Activated CD4-positive, alpha-beta T cell treated with anti-CD3 and anti-CD28 coated beads, Interleukin-2, amount 10 ng/mL, durations not matched to agents 7 days and 5 days (primary cell): ENCODE results near the gene TULP1. TPM values are rescaled to one million over a fixed set of nuclear protein-coding genes. Genes with fewer than 3 reads are reported as not detected.
"Not testable (repeated sequence)": the region's sequence is repeated elsewhere in the genome, so short reads cannot be mapped to it uniquely, and the experiment has no call there.

ENCODE experiments used
- CTCF ChIA-PET: fragments of 350-600 bp; sonication (Branson Sonifier 250); formaldehyde crosslinking; loops from one replicate; lab custom pipeline; 2021; ENCODE audit warnings: antibody characterized with exemption; lab: Charles Lee
- POLR2A ChIA-PET: fragments of 350-600 bp; sonication (Branson Sonifier 250); formaldehyde crosslinking; loops from one replicate; lab custom pipeline; 2021; ENCODE audit warnings: antibody characterized with exemption; lab: Charles Lee
- DNase-seq: peaks from one replicate; pipeline ENCODE4 v3.0.0-alpha.2; 2020
- H3K27ac Mint-ChIP-seq: one replicate; pipeline ENCODE4 v1.8.0; 2021; ENCODE audit warnings: mild to moderate bottlenecking, moderate library complexity, mixed read lengths
- H3K27me3 Mint-ChIP-seq: one replicate; pipeline ENCODE4 v1.8.0; 2021; ENCODE audit warnings: mixed read lengths
- H3K36me3 Mint-ChIP-seq: one replicate; pipeline ENCODE4 v1.8.0; 2021; ENCODE audit warnings: low read depth, mixed read lengths
- H3K4me1 Mint-ChIP-seq: one replicate; pipeline ENCODE4 v1.8.0; 2021; ENCODE audit warnings: mixed read lengths
- H3K4me3 Mint-ChIP-seq: one replicate; pipeline ENCODE4 v1.8.0; 2021; ENCODE audit warnings: mild to moderate bottlenecking, moderate library complexity, mixed read lengths
- H3K9me3 Mint-ChIP-seq: one replicate; pipeline ENCODE4 v1.8.0; 2021; ENCODE audit warnings: mixed read lengths
- total RNA-seq, 2 experiments: library from RNA; stranded (reverse); gene quantifications; one replicate each; pipeline ENCODE4 v1.2.3, GENCODE V29; 2021

TULP1 gene
- total RNA-seq, 2 experiments from 2014 or later: not detected

DNA sequence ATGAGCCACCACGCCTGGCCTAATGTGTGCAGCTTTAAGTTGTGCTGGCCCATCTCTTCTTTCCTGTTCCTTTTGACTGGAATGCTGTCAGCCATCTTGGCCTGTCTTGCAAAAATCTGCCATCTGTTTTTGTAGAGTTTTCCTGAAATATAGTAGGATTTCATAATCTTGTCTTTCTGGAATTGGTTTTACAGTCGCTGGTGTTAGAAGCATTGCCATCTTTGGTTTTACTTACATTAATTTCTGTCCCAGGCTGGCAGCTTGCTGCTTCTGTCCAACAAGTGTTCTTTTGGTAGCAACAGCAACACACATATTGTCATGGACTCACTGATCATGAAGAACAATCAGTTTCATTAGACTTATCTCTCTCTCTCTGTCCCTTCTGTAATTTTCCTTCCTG lies 29.1 kb upstream of the TULP1 start:
- no peak for DNase-seq
- H3K27ac Mint-ChIP-seq: no peak overlapping the region
- ChIA-PET POLR2A (interaction anchor here (0.7 kb wide), 1 partner anchor 9 kb away, joined by 3 read pairs; no protein-coding TSS in a partner anchor), CTCF (interaction anchor here (0.6 to 4.3 kb wide), 4 partner anchors 10 to 388 kb away, joined by 3 to 15 read pairs (median 6); no protein-coding TSS in a partner anchor)
- H3K9me3 Mint-ChIP-seq: peaks cover 7% of the 10 kb centered on the region
- no peaks in the 10 kb centered on the region for H3K27me3 Mint-ChIP-seq
- H3K4me3 Mint-ChIP-seq: no peak overlapping the region
- no peaks in the 10 kb centered on the region for H3K36me3 Mint-ChIP-seq
- H3K4me1 Mint-ChIP-seq: peaks cover 4% of the 10 kb centered on the region

DNA sequence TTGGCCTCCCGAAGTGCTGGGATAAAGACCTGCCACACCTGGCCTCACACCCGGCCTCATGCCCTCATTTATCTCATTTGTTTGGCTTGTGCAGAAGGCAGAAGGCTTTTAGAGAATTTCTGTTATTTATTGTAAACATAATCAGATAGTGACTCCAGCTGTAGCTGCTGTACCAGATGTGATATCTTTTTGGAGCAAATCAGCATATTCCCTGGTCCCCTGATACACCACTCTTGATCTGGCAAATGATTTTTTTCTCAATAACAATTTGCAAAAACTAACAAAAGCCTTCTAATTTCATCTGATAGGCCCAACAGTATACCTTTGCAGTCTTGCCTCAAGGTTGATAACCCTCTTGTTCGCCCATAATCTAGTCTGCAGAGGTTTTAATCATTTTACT lies 26.5 kb upstream of the TULP1 start:
- no peaks in the 10 kb centered on the region for H3K36me3 Mint-ChIP-seq
- CTCF ChIA-PET: interaction anchor here (2.4 to 4.3 kb wide), 2 partner anchors 7 to 13 kb away, joined by 9 to 15 read pairs; no protein-coding TSS in a partner anchor
- no peak overlapping the region for H3K27ac Mint-ChIP-seq
- peaks cover 9% of the 10 kb centered on the region for H3K4me1 Mint-ChIP-seq
- H3K27me3 Mint-ChIP-seq: peaks cover 3% of the 10 kb centered on the region
- H3K9me3 Mint-ChIP-seq: peaks cover 7% of the 10 kb centered on the region
- POLR2A ChIA-PET: no interaction called here
- no peak for DNase-seq
- no peak overlapping the region for H3K4me3 Mint-ChIP-seq

DNA sequence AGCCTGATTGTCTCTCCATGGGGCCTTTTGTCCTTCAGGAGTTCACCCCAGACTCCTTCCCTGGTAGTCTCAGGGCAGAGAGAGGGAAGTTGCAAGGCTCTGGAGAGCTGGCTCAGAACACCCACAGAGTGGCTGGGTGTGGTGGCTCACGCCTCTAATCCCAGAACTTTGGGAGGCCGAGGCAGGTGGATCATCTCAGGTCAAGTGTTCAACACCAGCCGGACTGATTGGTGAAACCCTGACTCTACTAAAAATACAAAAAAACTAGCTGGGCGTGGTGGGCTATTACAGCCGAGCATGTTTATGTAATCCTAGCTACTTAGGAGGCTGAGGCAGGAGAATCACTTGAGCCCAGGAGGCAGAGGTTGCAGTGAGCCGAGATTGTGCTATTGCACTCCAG lies 23.2 kb upstream of the TULP1 start:
- H3K4me3 Mint-ChIP-seq, POLR2A ChIA-PET, CTCF ChIA-PET: not testable (repeated sequence)

DNA sequence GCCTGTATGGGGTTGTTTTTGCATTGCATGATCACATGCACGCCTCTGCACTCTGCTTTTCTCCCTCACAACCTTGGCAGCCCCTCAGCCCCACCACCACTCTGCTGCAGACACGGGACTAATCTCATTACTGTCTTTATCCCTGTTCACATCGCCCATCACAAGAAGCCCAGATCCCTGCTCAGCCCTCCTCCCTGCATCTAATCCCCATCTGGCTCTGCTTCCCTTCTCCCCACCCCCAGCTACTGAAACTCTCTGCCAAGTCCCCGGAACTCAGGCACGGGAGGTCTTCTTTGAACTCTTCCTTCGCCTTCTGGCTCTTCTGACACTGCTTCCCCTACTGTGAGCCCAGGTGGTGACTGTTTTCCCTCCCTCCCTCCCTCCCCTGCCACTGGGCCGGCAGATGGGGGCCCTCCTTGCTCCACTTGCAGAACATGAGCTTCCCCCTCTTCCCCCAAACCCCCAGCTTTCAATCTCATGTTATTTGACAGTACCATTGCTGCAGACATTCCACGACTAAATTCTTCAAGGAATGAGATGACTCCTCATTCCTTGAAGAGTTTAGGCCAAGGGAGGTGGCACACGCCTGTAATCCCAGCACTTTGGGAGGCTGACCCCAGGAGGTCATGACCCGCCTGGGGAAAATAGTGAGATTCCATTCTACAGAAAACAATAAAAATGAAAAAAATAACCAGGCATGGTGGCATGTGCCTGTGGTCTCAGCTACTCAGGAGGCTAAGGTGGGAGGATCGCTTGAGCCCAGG lies 21.9 kb upstream of the TULP1 start:
- POLR2A ChIA-PET: no interaction called here
- no peaks in the 10 kb centered on the region for H3K9me3 Mint-ChIP-seq
- H3K4me3 Mint-ChIP-seq: no peak overlapping the region
- H3K4me1 Mint-ChIP-seq: peaks cover 5% of the 10 kb centered on the region
- DNase-seq: no peak
- CTCF ChIA-PET: interaction anchor here (2.4 kb wide), 1 partner anchor 11 kb away, joined by 16 read pairs; no protein-coding TSS in a partner anchor
- H3K36me3 Mint-ChIP-seq: no peaks in the 10 kb centered on the region
- H3K27me3 Mint-ChIP-seq: peaks cover 7% of the 10 kb centered on the region
- no peak overlapping the region for H3K27ac Mint-ChIP-seq

More for the DNA sequence above, 23.2 kb upstream of the TULP1 start:
- not testable (repeated sequence) for H3K27ac Mint-ChIP-seq, H3K9me3 Mint-ChIP-seq, H3K4me1 Mint-ChIP-seq, H3K36me3 Mint-ChIP-seq, H3K27me3 Mint-ChIP-seq, DNase-seq

DNA sequence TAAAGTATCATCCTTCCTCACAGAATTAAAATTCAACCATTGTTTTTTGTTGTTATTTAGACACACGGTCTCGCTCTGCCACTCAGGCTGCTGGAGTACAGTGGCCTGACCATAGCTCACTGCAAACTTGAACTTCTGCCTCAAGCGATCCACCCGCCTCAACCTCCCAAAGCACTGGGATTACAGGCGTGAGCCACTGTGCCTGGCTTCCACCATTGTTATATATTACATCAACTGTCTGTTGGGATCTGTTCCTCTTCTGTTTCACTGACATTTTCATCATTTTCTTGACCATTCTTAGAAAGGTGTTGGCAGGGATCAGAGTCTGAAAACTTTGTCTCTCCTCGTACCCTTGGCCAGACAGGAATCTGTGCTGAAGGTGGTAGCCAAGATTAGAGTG lies 21.3 kb upstream of the TULP1 start:
- no peak for DNase-seq
- Mint-ChIP-seq H3K27me3 (peaks cover 7% of the 10 kb centered on the region), H3K36me3 (no peaks in the 10 kb centered on the region), H3K27ac (no peak overlapping the region), H3K4me1 (peaks cover 5% of the 10 kb centered on the region), H3K9me3 (no peaks in the 10 kb centered on the region), H3K4me3 (no peak overlapping the region)
- ChIA-PET POLR2A (no interaction called here), CTCF (interaction anchor here (0.7 to 2.4 kb wide), 2 partner anchors 11 to 13 kb away, joined by 3 to 16 read pairs; no protein-coding TSS in a partner anchor)

DNA sequence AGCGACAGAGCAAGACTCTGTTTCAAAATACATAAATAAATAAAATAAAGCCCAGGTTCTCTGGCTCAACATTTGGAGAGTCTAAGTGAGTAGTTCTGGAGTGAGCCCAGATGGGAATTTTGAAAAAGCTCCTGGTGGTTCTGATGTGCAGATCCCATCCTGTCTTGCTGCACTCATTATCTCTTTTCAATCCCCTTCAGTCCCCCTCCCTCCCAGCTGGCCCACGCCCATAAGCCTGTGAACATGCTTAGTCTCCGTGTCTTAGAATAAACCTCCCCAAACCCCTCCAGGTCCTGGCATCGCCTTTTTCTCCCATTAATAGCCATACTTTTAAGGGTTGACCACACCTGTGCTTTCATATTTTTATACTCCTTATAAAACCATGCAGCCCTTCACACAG lies 19.4 kb upstream of the TULP1 start:
- Mint-ChIP-seq H3K4me3 (no peak overlapping the region), H3K4me1 (peaks cover 5% of the 10 kb centered on the region), H3K9me3 (no peaks in the 10 kb centered on the region), H3K27ac (no peak overlapping the region), H3K27me3 (peaks cover 10% of the 10 kb centered on the region), H3K36me3 (no peaks in the 10 kb centered on the region)
- no peak for DNase-seq
- POLR2A ChIA-PET: no interaction called here
- CTCF ChIA-PET: interaction anchor here (0.6 to 2.6 kb wide), 5 partner anchors 8 to 220 kb away, joined by 3 to 16 read pairs (median 4); no protein-coding TSS in a partner anchor

DNA sequence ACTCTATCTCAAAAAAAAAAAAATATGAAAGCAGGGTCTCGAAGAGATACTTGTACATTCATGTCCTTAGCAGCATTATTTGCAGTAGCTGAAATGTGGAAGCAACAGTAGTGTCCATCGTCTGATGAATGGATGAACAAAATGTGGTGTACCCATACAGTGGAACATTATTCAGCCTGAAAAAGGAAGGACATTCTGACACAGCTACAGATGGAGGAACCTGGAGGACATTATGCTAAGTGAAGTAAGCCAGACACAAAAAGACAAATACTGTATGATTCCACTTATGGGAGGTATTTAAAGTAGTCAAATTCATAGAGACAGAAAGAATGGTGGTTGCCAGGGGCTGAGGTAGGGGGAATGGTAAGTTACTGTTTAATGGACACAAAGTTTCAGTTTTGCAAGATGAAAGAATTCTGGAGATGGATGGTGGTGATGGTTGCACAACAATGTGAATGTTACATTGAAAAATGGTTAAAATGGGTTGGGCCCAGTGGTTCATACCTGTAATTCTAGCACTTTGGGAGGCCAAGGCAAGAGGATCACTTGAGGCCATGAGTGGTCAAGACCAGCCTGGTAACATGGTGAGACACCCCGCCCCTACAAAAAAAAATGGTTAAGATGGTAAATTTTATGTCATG lies 11.8 kb upstream of the TULP1 start:
- Mint-ChIP-seq H3K4me1 (peaks cover 29% of the 10 kb centered on the region), H3K9me3 (no peaks in the 10 kb centered on the region), H3K27me3 (peaks cover 5% of the 10 kb centered on the region), H3K27ac (peak overlapping the region; percentile 42), H3K4me3 (no peak overlapping the region), H3K36me3 (no peaks in the 10 kb centered on the region)
- DNase-seq: no peak
- POLR2A ChIA-PET: interaction anchor here (0.6 kb wide), 1 partner anchor 147 kb away, joined by 3 read pairs; no protein-coding TSS in a partner anchor
- CTCF ChIA-PET: interaction anchor here (0.6 to 3.0 kb wide), 6 partner anchors 9 to 233 kb away, joined by 3 to 16 read pairs (median 4); partner anchors contain the start of gene ARMC12

DNA sequence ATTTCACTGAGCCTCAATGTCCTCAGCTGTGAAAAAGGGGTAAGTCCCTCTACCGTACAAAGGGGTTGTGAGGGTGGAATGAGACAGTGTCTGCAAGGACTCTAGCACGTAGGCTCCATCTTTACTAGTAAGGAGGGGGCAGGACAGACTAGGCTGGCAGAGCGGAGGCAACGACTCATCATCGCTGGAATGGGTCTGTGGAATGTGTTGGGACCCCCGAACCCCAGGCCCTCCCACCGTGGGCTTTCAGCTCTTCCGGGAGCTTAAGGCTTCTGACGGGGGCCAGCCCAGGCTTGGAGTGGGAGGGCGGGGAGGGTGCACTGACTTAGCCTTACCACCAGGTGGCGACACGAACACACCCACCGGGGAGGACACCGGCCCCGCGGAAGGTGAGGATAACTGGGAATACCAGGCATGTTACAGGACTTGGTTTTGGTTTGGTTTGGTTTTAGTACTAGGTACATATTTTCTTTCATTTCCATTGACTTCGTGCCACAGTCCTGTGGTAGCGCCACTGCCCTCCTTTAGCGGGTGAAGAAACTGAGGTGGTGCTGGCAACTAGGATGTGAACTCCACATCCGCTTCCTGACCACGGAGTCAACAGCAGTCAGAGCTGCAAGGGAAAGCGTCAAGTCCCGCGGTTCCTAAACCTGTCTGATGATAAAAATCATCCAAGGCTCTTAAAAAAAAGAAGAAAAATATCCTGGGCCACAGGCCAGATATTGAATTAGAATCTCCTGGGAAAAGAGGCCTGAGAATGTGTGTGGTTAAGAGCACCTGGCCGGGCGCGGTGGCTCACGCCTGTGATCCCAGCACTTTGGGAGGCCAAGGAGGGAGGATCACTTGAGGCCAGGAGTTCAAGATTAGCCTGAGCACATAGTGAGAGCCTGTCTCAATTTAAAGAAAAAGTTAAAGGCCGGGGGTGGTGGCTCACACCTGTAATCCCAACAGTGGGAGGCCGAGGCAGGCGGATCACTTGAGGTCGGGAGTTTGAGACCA lies 10.3 kb upstream of the TULP1 start:
- CTCF ChIA-PET: interaction anchor here (0.5 to 3.0 kb wide), 29 partner anchors 8 to 839 kb away, joined by 3 to 16 read pairs (median 3); partner anchors contain the start of genes ARMC12 and PPARD
- H3K9me3 Mint-ChIP-seq: no peaks in the 10 kb centered on the region
- H3K4me3 Mint-ChIP-seq: peak overlapping the region; percentile 54
- H3K4me1 Mint-ChIP-seq: peaks cover 29% of the 10 kb centered on the region
- POLR2A ChIA-PET: no interaction called here
- no peaks in the 10 kb centered on the region for H3K36me3 Mint-ChIP-seq
- H3K27ac Mint-ChIP-seq: peak overlapping the region; percentile 86
- H3K27me3 Mint-ChIP-seq: peaks cover 2% of the 10 kb centered on the region
- peak; percentile 80 for DNase-seq

DNA sequence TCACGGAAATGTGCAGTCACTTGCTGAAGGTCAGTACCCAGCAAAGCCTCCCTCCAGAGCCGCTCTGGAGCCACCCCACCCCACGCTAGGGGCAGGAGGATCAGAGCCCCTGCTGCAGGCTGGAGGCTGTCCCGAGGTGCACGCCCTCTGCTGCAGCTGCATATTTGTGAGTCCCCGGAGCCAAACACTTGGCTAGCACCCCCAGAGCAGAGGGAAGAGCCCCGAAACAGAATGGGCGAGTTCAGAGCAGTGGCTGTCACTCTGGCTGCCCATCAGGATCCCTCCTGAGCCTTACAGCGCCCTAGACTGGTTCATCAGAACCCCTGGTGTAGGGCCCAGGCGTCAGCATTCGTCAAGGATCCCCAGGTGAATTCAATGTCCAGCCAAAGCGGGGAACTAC lies 9.5 kb upstream of the TULP1 start:
- Mint-ChIP-seq H3K36me3 (no peaks in the 10 kb centered on the region), H3K27ac (peak overlapping the region; percentile 86), H3K27me3 (peaks cover 2% of the 10 kb centered on the region), H3K9me3 (no peaks in the 10 kb centered on the region), H3K4me1 (peaks cover 29% of the 10 kb centered on the region), H3K4me3 (no peak overlapping the region)
- no peak for DNase-seq
- ChIA-PET POLR2A (no interaction called here), CTCF (interaction anchor here (0.5 to 3.0 kb wide), 20 partner anchors 11 to 840 kb away, joined by 3 to 16 read pairs (median 3); partner anchors contain the start of gene ARMC12)

DNA sequence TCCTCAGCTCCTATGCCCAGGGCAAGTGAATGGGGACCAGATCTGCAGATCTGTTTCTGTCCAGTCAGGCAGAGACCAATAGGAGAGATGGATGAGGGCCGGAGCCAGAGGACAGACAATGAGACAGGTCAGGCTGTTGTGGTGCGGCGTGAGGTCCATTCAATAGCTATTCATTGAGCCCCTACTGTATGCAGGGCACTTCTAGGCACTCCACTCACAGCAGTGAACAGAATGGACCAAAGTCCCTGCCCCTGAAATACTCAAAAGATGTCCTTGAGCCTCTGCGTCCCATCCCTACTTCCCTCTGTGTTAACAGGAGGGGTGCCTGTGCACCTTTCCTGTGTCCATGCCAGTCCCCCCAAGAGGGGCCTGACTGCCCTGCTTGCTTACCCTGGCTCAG lies 8.5 kb upstream of the TULP1 start:
- H3K36me3 Mint-ChIP-seq: no peaks in the 10 kb centered on the region
- no peaks in the 10 kb centered on the region for H3K9me3 Mint-ChIP-seq
- CTCF ChIA-PET: interaction anchor here (0.6 to 2.5 kb wide), 7 partner anchors 12 to 262 kb away, joined by 3 to 11 read pairs (median 3); partner anchors contain the start of gene ARMC12
- H3K27ac Mint-ChIP-seq: peak overlapping the region; percentile 86
- H3K4me3 Mint-ChIP-seq: no peak overlapping the region
- H3K27me3 Mint-ChIP-seq: no peaks in the 10 kb centered on the region
- peaks cover 32% of the 10 kb centered on the region for H3K4me1 Mint-ChIP-seq
- DNase-seq: no peak
- POLR2A ChIA-PET: no interaction called here

DNA sequence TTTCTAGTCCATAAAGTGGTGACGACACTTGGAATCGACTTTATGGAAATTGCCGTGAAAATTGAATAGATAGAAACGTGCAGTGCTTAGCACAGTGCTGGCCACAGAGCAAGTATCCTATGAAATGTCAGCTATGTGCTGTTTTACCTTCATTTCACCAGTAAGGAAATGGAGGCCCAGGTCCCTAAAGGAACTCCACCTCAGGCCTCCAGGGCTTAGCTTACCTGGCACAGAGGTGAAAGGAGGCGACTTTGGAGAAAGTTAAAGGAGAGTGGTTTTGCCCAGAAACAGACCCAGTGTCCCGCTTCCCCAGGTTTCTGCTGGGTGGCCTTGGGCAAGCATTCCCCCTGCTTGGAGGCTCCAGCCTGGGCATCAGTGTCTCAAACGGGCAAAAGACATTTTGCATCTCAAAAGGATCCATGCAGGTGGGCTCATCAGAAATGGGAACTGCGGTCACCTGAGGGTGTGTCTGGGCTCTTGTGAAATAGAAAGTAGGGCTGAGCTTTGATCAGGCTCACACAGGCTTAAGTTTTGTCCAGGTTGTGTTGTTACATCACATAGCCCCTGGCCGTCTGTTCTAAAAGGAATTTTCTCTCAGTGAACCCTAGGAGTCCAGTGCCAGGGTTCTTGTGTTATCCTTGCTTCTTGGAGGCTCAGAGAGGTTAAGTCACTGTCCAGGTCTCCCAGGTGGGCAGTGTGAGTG lies 6.8 kb upstream of the TULP1 start:
- DNase-seq: no peak
- Mint-ChIP-seq H3K36me3 (no peaks in the 10 kb centered on the region), H3K4me3 (no peak overlapping the region), H3K9me3 (no peaks in the 10 kb centered on the region), H3K27me3 (no peaks in the 10 kb centered on the region), H3K4me1 (peaks cover 29% of the 10 kb centered on the region), H3K27ac (no peak overlapping the region)
- ChIA-PET CTCF (interaction anchor here (1.2 to 1.6 kb wide), 2 partner anchors 33 kb away, joined by 3 to 8 read pairs; no protein-coding TSS in a partner anchor), POLR2A (no interaction called here)
